Loucy (cell line): Measurements from ENCODE around the gene MPIG6B.

ENCODE experiments used
- H2AFZ ChIP-seq: fragments of 200-600 bp; sonication (generic); 2 replicates; pipeline ENCODE4 v1.6.0; 2016; ENCODE audit warnings: antibody characterized with exemption, mild to moderate bottlenecking, low read length, moderate library complexity
- H3F3A ChIP-seq: fragments of 200-600 bp; 2 replicates; pipeline ENCODE4 v1.6.0; 2016; ENCODE audit warnings: antibody characterized with exemption, low read depth, mild to moderate bottlenecking
- H3K27me3 ChIP-seq: fragments of 200-600 bp; sonication (generic); 2 replicates; pipeline ENCODE4 v1.6.1; 2014; ENCODE audit warnings: low read length, mild to moderate bottlenecking; ENCODE audit not compliant: insufficient read depth, poor library complexity, severe bottlenecking
- H3K36me3 ChIP-seq: fragments of 200-600 bp; sonication (generic); 2 replicates; pipeline ENCODE4 v1.6.1; 2016; ENCODE audit warnings: low read length; ENCODE audit not compliant: insufficient read depth
- H3K4me1 ChIP-seq: fragments of 200-600 bp; sonication (generic); 2 replicates; pipeline ENCODE4 v1.5.1; 2014; ENCODE audit warnings: low read length, mild to moderate bottlenecking; ENCODE audit not compliant: insufficient read depth, poor library complexity, severe bottlenecking
- H3K4me2 ChIP-seq: fragments of 200-600 bp; sonication (generic); 2 replicates; pipeline ENCODE4 v1.6.0; 2014; ENCODE audit warnings: antibody characterized with exemption, low read length, low read depth, mild to moderate bottlenecking; ENCODE audit not compliant: poor library complexity, severe bottlenecking
- H3K4me3 ChIP-seq: fragments of 200-600 bp; sonication (generic); 2 replicates; pipeline ENCODE4 v1.5.1; 2014; ENCODE audit warnings: low read length, mild to moderate bottlenecking, mixed read lengths; ENCODE audit not compliant: poor library complexity, severe bottlenecking
- H3K79me2 ChIP-seq: fragments of 200-600 bp; sonication (generic); 2 replicates; pipeline ENCODE4 v1.6.1; 2014; ENCODE audit warnings: low read length; ENCODE audit not compliant: insufficient read depth
- H3K9ac ChIP-seq: fragments of 200-600 bp; sonication (generic); 2 replicates; pipeline ENCODE4 v1.6.0; 2014; ENCODE audit warnings: mild to moderate bottlenecking, low read depth, low read length, moderate library complexity; ENCODE audit not compliant: poor library complexity, severe bottlenecking
- H3K9me2 ChIP-seq: fragments of 200-600 bp; sonication (generic); replicated peaks from 2 replicates; pipeline ENCODE4 v1.6.1; 2016; ENCODE audit warnings: low read depth, low read length, mixed read lengths
- H3K9me3 ChIP-seq: fragments of 200-600 bp; sonication (generic); 2 replicates; pipeline ENCODE4 v1.6.1; 2014; ENCODE audit warnings: mild to moderate bottlenecking, antibody characterized with exemption, low read length, low read depth; ENCODE audit not compliant: insufficient read depth
- H4K20me1 ChIP-seq: fragments of 200-600 bp; sonication (generic); 2 replicates; pipeline ENCODE4 v1.6.0; 2014; ENCODE audit warnings: antibody characterized with exemption, low read length, mild to moderate bottlenecking; ENCODE audit not compliant: insufficient read depth, poor library complexity, severe bottlenecking
- EZH2phosphoT487 ChIP-seq: fragments of 200-600 bp; IDR thresholded peaks from 2 replicates; pipeline ENCODE4 v1.6.1; 2018; ENCODE audit warnings: antibody characterized with exemption, mild to moderate bottlenecking, moderate library complexity, borderline replicate concordance
- TF ChIP-seq, protein P1 (sequence below): fragments of 200-600 bp; sonication (generic); conservative IDR thresholded peaks from 2 replicates; pipeline ENCODE4 v1.5.1; 2014; ENCODE audit warnings: mild to moderate bottlenecking, antibody characterized with exemption, low read length

Gene MPIG6B

DNA sequence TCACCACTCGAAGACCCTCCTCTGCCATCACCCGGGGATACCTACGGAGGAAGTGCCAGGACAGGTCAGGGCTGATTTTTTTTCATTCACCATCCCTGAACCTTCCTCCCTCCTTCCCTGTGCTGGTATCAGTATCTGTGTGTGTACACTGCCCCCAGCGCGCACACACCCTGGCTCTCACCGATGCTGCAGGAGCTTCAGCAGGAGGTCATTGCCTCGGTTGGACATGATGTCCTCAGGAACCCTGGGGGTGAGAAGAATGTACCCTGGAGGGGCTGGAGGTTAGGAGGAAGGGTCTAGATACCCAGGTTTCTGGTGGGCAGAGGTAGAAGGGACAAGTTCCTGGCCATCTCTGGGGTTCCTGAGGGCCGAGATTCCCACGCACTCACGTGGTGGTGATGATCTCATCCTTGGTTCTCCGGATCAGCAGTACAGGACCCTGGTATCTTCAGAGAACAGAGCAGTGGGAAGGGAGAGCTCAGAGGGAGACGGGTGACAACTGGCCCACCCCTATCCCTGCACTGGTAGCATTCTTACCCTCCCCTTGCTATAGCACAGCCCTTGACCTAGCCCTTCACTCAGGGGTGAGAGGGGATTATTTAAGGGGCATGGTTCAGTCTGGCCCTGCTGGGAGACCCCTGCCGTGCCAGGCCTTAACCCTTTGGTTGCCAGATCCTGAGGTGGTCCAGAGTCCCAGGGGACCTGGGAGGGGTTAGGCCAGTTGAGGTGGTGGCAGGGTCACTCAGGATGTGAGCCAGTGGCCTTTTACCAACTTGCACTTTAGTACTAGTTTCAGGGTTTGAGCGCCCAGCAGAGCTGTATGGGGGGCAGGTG, 35.1 kb upstream of the MPIG6B start:
- Histone ChIP-seq H3K36me3 (peaks cover 70% of the 10 kb centered on the region; the same call in 1 of the 2 replicates), H3K4me3 (no peak overlapping the region), H3K9ac (no peak overlapping the region), H3F3A (no peaks in the 10 kb centered on the region), H3K4me2 (no peak overlapping the region), H4K20me1 (no peaks in the 10 kb centered on the region), H3K9me2 (no peaks in the 10 kb centered on the region), H3K79me2 (no peaks in the 10 kb centered on the region), H2AFZ (no peak overlapping the region), H3K9me3 (no peaks in the 10 kb centered on the region), H3K27me3 (no peaks in the 10 kb centered on the region), H3K4me1 (no peaks in the 10 kb centered on the region)
- no peak for TF ChIP-seq EZH2phosphoT487
- TF ChIP-seq, protein P1, sequence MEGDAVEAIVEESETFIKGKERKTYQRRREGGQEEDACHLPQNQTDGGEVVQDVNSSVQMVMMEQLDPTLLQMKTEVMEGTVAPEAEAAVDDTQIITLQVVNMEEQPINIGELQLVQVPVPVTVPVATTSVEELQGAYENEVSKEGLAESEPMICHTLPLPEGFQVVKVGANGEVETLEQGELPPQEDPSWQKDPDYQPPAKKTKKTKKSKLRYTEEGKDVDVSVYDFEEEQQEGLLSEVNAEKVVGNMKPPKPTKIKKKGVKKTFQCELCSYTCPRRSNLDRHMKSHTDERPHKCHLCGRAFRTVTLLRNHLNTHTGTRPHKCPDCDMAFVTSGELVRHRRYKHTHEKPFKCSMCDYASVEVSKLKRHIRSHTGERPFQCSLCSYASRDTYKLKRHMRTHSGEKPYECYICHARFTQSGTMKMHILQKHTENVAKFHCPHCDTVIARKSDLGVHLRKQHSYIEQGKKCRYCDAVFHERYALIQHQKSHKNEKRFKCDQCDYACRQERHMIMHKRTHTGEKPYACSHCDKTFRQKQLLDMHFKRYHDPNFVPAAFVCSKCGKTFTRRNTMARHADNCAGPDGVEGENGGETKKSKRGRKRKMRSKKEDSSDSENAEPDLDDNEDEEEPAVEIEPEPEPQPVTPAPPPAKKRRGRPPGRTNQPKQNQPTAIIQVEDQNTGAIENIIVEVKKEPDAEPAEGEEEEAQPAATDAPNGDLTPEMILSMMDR: no peak

DNA sequence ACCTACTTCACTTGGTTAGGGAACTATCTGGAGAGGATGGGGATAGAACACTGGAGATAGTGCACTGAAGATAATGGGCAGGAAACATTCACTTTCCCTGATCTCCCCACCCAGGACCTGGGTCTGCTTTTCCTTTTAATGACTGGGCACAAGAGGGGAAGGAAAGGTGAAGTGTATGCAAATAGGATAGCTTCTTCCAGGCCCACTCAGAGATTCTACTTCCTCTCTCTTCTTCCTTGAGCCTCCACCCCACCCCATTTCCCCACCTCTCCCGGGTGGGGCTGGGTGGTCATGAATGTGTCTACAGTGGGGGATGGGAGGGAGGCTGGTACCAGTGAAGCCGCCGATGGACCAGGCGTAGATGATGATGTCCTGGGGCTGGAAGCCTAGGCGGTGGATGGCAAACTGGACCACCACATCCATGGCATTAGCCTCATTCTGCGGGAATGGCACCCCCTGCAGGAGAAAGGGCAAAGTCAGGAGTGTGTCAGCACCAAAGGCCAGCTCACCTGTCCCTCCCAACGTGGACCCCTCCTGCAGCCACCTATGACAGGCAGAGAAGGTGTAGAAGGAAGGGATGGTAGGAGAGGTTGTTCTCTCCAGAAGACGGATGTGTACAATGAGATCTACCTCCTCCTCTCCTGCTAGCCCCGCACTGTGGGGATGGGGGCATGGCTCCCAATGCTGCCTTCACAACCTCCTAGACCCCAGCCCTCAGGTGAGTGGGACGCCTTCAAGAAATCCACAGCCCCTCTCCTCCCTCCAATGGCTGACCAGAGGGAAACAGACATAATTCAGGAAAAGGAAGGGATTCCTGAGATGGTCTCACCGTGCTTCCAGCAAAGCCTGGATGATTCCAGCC, 33.7 kb upstream of the MPIG6B start:
- Histone ChIP-seq H3K9me2 (no peaks in the 10 kb centered on the region), H3K4me3 (no peak overlapping the region), H3K36me3 (peaks cover 83% of the 10 kb centered on the region; the same call in 1 of the 2 replicates), H3K79me2 (no peaks in the 10 kb centered on the region), H3K4me2 (no peak overlapping the region), H3K27me3 (no peaks in the 10 kb centered on the region), H2AFZ (no peak overlapping the region), H3K9me3 (no peaks in the 10 kb centered on the region), H3F3A (no peaks in the 10 kb centered on the region), H4K20me1 (no peaks in the 10 kb centered on the region), H3K4me1 (no peaks in the 10 kb centered on the region), H3K9ac (no peak overlapping the region)
- TF ChIP-seq, protein P1: peak; percentile 69
- TF ChIP-seq EZH2phosphoT487: no peak

GRCh38 chr6:31690231-31691077, 32.7 kb upstream of the MPIG6B start:
- no peak overlapping the region for H2AFZ ChIP-seq
- H3K79me2 ChIP-seq: no peaks in the 10 kb centered on the region
- H3K9ac ChIP-seq: no peak overlapping the region

More at GRCh38 chr6:31690231-31691077, 32.7 kb upstream of the MPIG6B start:
- H4K20me1 ChIP-seq: no peaks in the 10 kb centered on the region
- no peak overlapping the region for H3K4me2 ChIP-seq
- peaks cover 92% of the 10 kb centered on the region; the same call in 1 of the 2 replicates for H3K36me3 ChIP-seq
- H3K9me2 ChIP-seq: no peaks in the 10 kb centered on the region
- H3K4me1 ChIP-seq: no peaks in the 10 kb centered on the region
- H3K9me3 ChIP-seq: no peaks in the 10 kb centered on the region
- TF ChIP-seq, protein P1: no peak
- no peak for TF ChIP-seq EZH2phosphoT487
- no peak overlapping the region for H3K4me3 ChIP-seq
- H3K27me3 ChIP-seq: no peaks in the 10 kb centered on the region
- H3F3A ChIP-seq: no peaks in the 10 kb centered on the region
